Posterior vena cava (tissue), 2 donors: ENCODE results near the gene LYST. TPM values are rescaled to one million over a fixed set of nuclear protein-coding genes. Genes with fewer than 3 reads are reported as not detected.

Experiments used
- DNase-seq: peaks from one replicate; pipeline ENCODE4 v3.0.0-alpha.2; 2020; ENCODE audit warnings: low spot score
- intact Hi-C, 2 donors: fragments of 100-400 bp; cut with DNase I; formaldehyde crosslinking; loops; one replicate each; pipeline versions ENCODE4 v1.14.1 to v1.14.2; 2022 to 2023
- total RNA-seq, 2 donors: library from RNA; stranded (reverse); fragmentation: NEBNext Ultra II Directional; extraction: Animal tissue kit (Norgen Biotek cat#: 25700); gene quantifications; one replicate each; pipeline ENCODE4 v1.2.1, GENCODE V29; 2021
- donor health status: DM: yes; HTN: yes; CAD: no.
- donor health status: DM: yes; HTN: yes; CAD: no.

The LYST gene
- total RNA-seq, 2 donors from 2014 or later, result 51.2 to 53.5 TPM

GRCh38 chr1:235739124-235739523, 127.6 kb downstream of the LYST start:
- intact Hi-C loops, result no loop called here
- DNase-seq, result no peak

- no peak for DNase-seq
- intact Hi-C loops, result no loop called here
These were observed 129.0 kb downstream of the LYST start for GRCh38 chr1:235737751-235738150.

GRCh38 chr1:235736263-235736662, 130.4 kb downstream of the LYST start:
- intact Hi-C loops, result no loop called here
- DNase-seq, result no peak

- intact Hi-C loops, result no loop called here
- DNase-seq, result no peak
These were observed 131.1 kb downstream of the LYST start for GRCh38 chr1:235735621-235736020.

DNA sequence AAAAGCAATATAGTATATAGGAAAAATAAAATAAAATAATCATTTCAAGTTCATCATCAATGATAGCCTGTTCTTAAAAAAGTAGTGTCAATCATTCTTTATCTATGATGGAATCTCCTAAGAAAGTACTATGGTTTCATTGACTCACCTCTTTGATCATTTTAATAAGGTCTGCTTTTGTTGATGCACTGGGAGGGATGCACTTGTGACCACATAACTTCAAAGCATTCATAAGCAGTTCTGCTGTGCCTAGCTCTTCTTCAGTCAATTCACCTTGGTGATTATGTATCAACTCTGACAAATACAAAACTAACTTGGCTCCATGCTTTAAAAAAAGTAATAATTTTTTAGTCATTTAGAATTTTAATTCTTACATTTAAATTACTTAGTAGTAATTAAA, 132.4 kb downstream of the LYST start:
- intact Hi-C loops, result no loop called here
- DNase-seq, result no peak

DNA sequence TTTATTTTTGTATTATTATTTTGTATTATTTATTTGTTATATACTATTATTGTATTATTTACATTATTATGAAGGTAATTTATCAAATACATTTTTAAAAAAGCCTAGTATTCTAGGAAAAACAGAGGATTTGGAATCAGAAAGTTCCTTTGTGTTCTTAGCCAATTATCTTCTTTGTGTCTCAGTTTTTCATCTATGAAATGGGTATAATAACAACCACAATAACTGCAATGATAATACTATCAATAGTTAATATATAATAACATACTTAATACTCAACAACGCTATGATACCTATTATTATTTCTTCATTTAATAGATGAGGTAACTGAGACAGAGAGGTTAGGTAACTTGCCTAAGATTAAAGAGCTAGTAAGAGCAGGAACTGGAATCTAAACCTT, 136.7 kb downstream of the LYST start:
- intact Hi-C loops, result no loop called here
- no peak for DNase-seq

DNA sequence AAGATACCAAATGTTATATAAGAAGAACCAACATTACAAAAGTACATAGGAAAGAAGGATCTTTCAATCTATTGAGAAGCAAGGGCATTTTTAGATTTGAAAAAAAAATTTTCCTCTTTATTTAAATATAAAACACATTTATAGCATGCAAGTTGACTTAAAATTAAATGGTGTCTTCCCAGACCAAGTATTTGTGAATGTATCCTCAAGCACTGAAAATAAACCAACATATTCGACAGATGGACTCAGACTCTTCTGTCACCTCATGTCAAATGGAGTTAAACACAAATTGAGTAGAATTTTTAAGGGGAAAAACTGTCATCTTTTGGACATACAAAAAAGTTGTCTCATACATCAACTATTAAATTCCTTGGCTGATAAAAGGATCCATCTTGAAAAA, 140.1 kb downstream of the LYST start:
- DNase-seq, result no peak

GRCh38 chr1:235725434-235725833, 141.3 kb downstream of the LYST start:
- intact Hi-C loops, result no loop called here
- DNase-seq, result no peak

More for the DNA sequence above, 140.1 kb downstream of the LYST start:
- intact Hi-C loops, result no loop called here

DNA sequence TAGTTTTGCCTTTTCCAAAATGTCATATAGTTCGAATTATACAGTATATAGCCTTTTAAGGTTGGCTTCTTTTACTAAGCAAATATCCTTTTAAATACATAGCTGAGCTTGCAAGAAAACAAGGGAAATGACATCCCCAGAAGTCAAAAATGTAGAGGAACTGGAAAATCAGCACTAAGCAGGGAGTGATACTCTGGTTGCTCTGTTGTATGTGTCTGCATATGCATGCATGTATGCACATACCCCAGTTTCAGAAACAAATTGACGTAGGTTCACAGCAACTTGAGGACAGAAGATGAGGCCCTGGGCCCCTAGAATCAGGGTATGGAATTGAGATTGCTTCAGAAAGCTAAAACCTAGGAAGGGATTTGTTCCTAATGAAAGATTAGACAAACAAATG, 142.0 kb downstream of the LYST start:
- intact Hi-C loops, result no loop called here
- no peak for DNase-seq

- DNase-seq, result no peak
These were observed 143.8 kb downstream of the LYST start for GRCh38 chr1:235722858-235723257.

DNA sequence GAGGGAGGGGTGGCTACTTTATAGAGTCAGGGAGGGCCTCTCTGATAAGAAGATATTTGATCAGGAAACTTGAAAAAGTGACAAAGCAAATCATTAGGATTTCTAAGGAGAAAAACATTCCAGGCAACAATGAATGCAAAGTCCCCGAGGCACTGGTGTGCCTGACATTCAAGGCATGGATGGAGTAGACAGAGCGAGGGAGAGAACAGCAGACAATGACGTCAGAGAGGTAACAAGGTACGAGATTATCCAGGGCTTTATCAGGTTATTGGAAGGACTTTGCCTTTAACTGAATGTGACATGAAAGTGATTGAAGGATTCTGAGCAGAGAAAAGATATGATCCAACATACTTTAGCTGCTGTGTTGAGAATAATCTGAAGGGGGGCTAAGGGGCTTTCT, 144.7 kb downstream of the LYST start:
- no peak for DNase-seq
- intact Hi-C loops, result no loop called here

More at GRCh38 chr1:235722858-235723257, 143.8 kb downstream of the LYST start:
- intact Hi-C loops, result no loop called here

DNA sequence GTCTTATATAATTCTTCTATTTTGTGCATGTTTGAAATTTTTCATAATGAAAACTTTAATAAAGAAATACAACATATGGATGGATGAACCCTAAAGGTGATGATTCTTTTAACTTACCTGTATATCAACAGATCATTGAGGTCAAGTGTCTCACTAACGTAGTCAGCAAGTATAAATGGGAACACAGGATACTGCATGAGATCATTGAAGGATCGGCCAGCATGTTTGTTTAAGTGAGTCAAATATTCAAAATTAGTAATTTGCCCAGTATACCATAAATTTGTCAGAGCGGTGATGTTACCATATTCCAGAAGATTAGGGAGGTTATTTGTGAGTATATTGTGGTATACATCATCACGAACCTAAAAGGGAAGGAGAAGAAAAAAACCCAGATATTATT, 146.2 kb downstream of the LYST start:
- intact Hi-C loops, result no loop called here
- DNase-seq, result no peak

- no peak for DNase-seq
- intact Hi-C loops, result no loop called here
These were observed 152.4 kb downstream of the LYST start for GRCh38 chr1:235714205-235714897.

DNA sequence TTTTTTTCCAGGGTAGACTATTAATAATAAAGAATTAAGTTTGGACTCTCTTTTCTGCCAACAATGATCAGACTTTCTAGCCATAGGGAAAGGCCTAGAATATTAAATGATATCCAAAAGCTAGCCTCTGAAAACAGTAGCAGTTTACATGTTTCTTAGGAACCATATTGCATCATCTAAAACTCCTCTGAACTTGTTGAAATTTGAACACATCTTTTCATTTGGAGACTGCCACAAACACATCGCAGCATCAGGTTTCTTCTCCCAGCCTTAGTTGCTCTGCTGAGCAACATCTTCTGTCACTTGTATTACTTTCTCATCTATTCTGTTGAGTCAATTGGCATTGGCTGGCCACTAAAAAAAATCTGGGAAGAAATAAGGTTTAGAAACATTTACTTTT, 153.9 kb downstream of the LYST start:
- intact Hi-C loops, result no loop called here
- DNase-seq, result no peak

- no peak for DNase-seq
- intact Hi-C loops, result no loop called here
These were observed 156.0 kb downstream of the LYST start for GRCh38 chr1:235710687-235711086.

- intact Hi-C loops, result no loop called here
- no peak for DNase-seq
These were observed 157.7 kb downstream of the LYST start for GRCh38 chr1:235709018-235709417.

GRCh38 chr1:235708390-235708962, 158.2 kb downstream of the LYST start:
- DNase-seq, result no peak
- intact Hi-C loops, result no loop called here

DNA sequence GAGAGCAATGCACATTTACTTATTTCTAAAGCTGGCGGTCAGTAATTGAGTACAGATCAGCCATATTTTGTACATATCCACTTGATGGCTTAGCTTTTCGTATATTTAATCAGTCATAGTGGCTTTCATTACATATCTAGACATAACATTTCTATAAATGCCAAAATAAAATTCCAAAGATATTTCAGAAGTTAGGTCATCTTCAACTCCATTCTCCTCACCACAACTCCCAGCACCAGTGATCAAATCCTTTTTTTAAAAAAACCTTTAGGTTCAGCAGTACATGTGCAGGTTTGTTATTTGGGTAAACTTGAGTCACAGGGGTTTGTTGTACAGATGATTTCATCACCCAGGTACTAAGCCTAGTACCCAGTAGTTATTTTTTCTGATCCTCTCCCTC, 163.2 kb downstream of the LYST start:
- DNase-seq, result no peak
- intact Hi-C loops, result no loop called here

DNA sequence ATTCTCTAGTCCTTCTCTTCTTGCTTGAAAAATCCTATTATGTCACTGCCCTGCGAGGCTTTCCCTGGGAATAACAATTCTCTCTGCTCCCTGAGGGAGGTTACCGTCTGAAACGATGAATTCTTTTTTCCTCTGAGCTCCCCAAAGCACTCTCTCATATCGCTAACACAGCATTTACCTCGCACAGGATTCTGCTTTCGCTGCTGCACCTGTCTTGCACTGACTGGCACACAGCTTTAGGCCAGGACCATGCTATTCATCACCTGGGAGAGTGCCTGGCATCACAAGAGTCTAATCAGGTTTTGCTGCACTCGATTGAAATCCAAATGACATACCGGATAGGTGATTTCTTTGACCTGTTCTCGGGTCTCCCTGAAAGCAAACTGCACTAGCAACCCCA, 164.3 kb downstream of the LYST start:
- DNase-seq, result no peak
- intact Hi-C loops, result no loop called here

GRCh38 chr1:235697508-235697907, 169.2 kb downstream of the LYST start:
- intact Hi-C loops, result no loop called here
- DNase-seq, result no peak

- intact Hi-C loops, result no loop called here
These were observed 177.3 kb downstream of the LYST start for GRCh38 chr1:235689356-235689755.

More at GRCh38 chr1:235689356-235689755, 177.3 kb downstream of the LYST start:
- no peak for DNase-seq
